Jurkat, Clone E6-1 (cell line): Measurements from ENCODE around the gene RGMB.

ENCODE experiments used
- DNase-seq: peaks from one replicate; pipeline ENCODE4 v3.0.0-alpha.2; 2011; ENCODE audit warnings: low read depth, low spot score
- H3K4me3 ChIP-seq: 2 replicates; pipeline ENCODE4 v1.5.1; 2011; ENCODE audit warnings: mild to moderate bottlenecking, low read length, control low read depth, moderate library complexity

RGMB gene

DNA sequence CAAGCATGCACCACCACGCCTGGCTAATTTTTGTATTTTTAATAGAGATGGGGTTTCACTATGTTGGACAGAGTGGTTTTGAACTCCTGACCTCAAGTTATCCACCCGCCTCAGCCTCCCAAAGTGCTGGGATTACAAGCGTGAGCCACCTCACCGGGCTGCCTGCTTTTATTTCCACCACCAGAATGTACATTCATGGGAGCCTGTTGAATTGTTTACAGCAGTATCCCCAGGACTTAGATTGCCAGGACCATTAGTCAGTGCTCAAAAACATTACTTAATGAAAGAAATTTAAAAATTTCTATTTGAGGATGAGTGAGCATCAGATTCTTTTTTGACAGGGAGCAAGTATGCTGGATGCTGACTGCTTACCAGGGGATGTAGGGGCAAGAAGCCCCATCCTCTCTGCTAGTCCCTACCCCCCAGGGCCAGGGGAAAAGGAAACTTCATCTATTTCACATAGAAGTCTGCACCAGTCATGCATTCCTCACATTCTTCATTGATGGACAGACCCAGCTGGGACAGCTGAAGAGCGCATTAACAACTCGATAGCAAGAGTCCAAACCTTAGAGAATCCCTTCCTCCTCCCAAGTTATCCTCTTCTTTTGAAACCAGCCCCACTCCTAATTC, 10.3 kb upstream of the RGMB start:
- H3K4me3 ChIP-seq = no peak overlapping the region
- no peak for DNase-seq

DNA sequence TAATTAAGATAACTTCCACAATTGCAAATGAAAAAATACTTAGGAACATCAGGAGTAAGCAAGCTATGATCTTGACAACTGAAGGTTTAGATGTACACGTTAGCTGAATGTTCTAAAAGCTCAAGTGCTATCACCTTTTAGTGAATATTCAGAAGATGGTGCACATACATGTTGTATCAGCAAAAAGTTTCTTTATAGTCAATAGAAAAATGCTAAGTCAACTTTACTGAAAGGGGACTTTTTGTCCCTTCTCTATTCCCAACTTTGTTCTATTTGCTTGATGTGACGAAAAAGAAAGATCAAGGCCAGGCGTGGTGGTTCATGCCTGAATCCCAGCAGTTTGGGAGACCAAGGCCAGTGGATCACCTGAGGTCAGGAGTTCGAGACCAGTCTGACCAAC, 7.6 kb upstream of the RGMB start:
- H3K4me3 ChIP-seq = no peak overlapping the region
- no peak for DNase-seq

DNA sequence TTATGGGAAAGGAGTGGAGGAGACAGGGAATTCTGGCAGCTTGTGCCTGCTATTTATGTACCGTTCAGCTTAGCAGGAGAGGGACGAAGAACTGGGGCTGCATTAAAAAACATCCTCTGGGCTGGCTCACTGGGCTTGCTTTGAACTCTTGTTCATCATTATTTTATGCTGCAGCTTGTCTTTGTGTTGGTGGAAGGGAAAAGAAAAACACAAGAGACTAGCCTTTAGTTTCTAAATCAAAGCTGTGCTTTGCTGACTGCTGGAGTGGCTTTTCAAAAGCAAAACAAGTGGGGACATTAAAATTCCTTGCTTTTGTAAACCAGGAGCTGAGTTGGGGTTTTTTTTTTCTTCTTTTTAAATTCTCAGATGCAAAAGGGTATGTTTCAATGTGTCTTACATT, 5.9 kb upstream of the RGMB start:
- no peak overlapping the region for H3K4me3 ChIP-seq
- no peak for DNase-seq

DNA sequence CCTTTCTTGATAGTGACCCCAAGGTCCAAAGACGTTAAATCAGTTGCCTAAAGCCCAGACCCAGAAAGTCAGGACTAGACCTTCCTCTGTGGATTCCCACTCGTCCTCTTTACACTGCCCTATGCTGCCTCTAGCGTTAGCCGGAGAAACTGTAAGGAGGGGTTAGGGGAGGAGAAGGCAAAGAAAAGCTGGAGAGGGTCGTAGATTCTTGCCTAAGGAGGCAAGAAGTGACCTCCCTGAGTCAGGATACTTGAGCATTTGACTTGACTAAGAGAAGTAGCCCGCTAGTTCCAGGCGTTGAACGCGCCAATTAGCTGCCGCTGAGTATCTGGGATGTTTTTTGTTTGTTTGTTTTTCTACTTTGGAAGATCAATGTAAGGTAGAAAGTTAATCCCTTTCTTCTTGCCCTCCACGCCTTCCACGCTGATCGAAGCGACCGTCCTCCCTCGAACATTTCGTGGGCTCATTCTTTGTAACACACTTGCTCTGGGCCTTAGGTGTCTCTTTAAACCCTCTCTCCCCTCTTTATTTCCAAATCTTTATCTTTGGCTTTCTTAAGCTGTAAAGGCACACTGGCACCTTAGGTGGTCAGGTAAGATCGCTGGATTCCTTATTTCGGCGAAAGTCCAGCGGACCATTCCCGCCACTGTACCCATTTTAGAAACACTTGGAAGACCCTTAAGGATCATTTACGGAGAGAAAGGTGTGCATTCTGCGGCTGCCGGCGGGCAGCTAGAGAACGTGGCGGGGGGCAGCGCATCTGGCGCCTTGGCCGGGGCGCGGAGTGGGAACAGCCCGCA, 5.1 kb upstream of the RGMB start:
- peak; percentile 51 for DNase-seq
- peak overlapping the region; percentile 73 for H3K4me3 ChIP-seq

DNA sequence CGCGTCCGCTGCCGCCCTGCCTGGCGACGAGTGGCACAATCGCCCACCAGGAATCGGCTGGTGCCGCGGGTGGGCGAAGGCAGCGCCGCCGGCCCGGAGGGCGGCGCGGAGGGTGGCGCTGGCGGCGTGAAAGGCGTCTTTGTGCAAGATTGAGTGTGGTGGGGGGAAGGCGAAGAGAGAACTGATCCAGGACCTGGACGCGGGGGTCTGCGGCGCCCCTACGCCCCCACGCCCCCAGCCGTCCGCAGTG, 4.6 kb upstream of the RGMB start:
- H3K4me3 ChIP-seq = peak overlapping the region; percentile 73
- DNase-seq = no peak

DNA sequence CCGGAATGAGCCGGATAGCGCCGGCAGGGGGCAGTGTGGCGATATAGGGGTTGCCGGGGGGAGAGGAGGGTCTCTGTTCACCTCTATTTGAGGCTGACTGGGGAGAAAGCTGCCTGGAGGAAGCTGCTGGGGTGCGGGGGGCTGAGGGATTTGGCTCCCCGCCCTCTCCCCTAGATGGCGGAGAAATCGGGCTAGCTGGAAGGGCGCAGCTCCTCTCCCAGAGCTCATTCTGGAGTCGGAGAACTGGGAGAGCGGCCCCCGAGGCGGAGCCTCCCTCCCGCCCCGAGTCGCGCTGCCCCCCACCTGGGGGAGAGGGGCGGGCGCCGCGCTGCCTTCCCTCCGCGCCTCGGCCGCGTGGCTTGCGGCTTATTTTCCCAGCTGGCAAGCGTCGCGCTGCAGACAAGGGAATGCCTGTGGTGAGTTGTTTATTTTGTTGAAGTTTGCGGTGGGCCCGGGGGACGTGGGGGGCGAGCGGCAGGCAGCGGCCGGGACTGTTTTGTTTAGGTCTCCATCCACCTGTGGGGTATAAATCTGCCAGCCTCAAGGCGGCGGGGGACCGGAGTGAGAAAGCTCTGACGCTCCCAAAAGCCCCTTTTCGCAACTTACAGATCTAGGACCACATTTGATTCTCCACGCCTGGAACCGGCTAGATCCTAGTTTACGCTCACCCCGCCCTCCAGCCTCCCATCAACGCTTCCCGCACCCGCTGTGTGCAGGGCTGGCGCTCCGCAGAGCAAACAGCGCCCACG, 4.1 kb upstream of the RGMB start:
- peak overlapping the region; percentile 73 for H3K4me3 ChIP-seq
- DNase-seq = peak; percentile 47

DNA sequence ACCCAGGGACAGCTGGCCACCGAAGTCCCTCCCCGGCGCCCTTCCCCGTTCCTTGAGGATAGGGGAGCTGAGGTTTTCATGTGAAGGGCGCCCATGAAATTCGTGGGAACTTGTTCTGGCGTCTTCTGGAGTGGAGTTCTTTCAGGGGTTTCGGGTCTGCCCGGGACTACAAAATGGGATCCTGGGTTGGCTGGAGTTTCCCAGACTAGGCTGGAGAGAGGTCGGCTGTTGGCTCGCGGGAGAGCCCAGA, 3.6 kb upstream of the RGMB start:
- peak overlapping the region; percentile 73 for H3K4me3 ChIP-seq
- no peak for DNase-seq

DNA sequence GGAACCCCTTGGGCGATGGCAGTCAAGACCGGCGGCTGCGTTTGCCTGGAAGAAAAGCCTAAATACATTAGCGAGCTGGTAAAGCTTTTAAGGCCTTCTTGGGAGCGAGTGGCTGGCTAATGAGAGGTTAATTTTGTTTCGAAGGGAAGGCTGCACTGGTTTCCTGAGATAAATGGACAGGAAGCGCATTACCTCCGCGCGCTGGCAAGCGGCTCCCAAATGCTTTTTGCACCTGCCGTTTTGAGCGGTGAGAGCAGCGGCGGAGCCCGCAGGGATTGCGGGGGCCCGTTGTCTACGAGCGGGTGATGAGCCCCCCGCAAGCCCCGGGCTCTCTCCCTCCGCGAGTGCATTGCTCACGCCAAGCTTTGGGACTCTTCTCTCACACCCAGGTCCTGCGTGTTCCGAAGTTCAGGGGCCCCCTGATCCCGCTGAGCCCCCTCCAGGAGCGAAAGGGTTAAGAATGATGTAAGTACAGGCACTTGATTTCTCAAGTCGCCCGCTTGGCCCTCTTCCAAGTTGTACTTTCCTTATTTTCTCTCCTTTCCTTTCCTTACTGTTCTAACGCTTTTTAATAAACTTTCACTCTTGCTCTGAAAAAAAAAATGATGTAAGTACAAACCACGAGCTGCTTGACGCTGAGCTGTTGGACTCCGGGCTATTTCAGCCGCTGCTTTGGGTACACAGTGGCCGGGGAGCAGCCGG, 3.1 kb upstream of the RGMB start:
- DNase-seq = peak; percentile 47
- H3K4me3 ChIP-seq = peak overlapping the region; percentile 73

DNA sequence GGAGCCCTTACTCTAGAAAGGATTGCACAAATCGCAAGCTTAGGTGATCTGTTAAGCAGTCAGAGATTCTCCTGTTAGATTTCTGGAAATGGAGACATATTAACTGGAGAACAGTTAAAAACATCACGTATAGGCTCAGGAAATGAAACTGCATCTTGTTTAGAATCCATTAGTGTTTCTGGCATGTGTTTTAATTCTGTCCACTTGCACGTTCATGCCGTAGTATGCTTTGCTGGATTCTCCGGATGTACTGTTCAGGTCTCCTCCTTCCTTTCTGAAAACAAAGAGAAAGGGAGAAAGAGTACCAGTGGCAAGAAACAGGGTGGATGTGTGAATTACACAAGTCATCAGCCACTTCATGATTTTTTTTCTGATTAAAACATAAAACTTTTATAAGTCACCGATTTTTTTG, 2.5 kb upstream of the RGMB start:
- peak overlapping the region; percentile 73 for H3K4me3 ChIP-seq
- peak; percentile 42 for DNase-seq

DNA sequence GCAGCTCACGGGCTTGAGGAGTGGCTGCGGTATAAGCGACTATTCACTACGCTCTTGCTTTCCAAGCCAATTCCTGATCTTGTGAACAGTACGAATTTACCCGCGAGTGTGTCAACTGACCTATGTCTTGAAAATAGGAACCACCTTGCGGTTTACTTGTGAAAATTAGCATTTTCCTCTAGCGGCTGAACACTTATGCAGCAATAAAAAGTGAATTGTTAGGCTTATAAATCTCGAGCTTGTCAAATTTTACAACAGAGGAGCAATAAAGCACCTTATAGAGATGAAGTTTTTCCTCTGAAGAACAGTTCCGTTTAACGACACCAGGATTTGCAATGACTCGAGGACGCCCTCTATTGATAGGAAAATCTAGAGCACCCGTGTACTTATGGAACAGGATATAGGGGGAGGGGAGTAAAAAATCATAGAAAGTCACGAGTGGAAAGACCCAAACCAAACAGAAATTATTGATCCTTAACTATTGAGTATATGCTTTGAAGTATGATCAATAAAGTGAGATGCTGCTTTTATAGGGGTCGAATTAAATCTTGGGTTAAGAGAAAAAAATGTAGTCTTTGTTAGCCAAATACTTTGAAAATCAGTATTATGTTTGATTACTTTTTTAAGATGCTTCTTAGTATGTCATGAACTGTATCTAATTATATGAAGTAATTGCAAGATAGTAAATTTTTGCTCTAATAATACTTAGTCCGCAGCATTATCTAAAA, 1.9 kb upstream of the RGMB start:
- peak; percentile 92 for DNase-seq
- H3K4me3 ChIP-seq = peak overlapping the region; percentile 73

DNA sequence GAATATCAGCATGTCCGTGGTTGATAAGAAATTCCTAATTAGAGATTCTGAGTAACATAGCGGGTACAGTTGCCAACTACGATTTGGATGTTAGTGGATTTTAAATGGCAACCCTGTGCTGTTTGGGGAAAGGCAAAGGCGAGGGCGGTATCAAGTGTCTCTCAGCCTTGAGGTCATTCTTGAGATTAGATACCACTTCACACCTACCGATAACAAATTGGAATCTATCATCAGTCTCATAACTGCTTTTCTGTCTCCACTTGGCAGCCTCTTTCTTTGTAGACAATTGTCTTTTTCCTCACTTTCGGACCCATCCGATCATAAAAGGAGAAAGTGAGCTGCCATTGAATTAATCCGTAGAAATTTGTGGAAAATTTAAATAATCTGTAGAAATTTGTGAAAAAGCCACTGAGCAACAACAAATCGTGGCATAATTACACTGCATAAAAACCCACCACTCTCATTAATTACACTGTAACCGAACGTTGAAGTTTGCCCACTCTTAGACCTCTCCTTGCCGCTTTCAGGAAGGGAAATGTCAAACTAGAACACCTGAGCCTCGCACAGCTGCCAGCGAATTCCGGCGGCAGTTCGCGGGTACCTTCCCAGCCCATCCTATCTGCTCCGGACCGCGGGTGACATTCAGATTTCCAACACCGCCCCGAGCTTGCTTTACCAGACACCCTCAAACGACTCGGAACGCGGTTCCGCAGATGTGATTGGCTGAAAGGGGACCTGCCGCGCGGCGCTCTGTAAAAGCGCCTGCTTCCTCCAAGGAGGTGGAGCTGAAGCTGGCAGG, 849 bp upstream of the RGMB start:
- DNase-seq = peak; percentile 86
- peak overlapping the region; percentile 52 for H3K4me3 ChIP-seq

DNA sequence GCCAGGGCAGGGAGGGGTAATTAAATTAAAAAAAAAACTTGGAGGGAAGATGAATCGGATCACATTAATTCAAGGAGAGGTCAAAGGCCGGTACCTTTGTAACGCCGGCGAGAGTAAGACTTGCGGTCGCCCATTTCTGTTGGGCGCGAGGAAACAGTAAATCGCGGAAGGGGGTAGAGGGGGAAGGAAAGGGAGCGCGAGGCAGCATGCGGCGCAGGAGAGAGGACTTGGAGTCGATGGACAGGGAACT, 324 bp upstream of the RGMB start:
- DNase-seq = no peak
- peak overlapping the region; percentile 52 for H3K4me3 ChIP-seq

DNA sequence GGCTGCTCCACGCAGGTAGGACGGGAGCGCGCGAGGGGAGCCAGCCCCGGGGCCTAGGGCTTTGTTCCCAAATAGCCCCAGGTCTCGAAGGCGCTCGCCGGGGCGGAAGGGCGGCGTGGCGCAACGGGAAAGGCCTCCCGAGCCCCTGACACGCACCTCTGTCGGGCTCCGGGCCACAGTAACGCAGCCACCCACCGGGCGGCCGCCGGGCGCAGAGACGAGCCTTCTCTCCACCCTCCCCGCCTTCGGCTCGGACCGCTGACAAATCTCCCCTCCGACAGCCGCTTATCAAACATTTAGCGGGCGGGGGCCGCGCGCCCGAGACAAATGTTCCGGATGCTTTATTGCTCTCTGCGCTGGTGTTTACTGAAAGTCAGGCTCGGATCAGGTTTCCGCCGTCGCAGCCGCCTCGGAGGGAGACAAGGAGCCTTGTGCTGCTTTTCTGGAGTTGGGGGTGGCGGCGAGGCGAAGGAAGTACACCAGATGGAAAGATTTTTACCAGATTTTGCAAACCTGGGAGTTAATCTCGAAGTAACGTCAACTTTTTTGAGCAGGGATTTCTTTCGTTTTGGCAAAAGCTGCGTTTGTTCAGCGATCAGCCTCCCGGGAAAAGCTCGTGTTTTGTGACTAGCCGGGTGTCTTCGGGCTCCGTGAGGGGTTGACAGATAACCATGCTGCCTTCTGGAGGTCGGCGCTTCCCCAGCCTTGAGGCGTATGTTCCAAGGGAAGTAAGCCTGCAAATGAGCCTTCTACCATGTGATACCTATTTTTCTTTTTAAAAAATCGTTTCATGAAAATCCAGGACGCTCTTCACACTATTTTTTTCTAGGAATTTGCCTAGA, 950 bp downstream of the RGMB start:
- DNase-seq = peak; percentile 39

DNA sequence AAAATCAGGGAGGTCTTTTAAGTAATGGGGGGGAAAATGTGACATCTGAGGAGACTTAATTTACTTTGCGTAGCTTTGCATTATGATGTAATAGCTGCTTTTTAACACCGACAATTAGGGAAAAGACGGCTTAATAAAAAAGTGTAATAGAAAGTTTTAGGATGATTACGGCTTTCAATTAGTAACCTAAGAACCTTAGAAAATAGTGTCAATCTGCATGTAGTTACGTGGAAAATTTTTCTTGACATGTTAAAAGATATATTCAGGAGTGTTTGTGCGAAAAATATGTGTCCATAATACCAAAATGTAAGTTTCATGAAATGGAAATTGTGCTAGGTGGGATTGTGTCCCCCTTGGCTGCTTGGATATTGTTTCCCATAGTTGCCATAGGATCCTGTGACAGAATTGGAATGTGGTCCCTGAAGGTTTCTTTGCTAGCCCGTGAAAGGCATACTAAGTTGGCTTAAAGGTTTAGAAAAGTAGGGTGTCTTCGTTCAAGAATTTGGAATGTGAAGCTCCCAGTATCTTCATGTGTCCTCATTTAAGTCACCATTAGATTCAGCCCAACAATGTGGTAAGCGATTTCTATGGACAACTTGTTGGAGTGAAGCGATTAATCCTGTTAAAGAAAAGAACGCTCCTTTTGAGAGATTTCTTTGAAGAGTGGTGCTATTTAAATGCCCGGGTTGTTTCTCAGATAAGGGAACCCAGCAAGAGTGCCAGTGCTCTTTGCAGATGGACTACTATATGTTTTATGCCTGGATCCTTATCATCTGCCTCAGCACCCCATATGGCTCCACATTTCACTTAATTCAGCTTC, 2.0 kb downstream of the RGMB start:
- H3K4me3 ChIP-seq = peak overlapping the region; percentile 52; the same call in 1 of the 2 replicates
- no peak for DNase-seq

More for the DNA sequence above, 950 bp downstream of the RGMB start:
- H3K4me3 ChIP-seq = peak overlapping the region; percentile 52

DNA sequence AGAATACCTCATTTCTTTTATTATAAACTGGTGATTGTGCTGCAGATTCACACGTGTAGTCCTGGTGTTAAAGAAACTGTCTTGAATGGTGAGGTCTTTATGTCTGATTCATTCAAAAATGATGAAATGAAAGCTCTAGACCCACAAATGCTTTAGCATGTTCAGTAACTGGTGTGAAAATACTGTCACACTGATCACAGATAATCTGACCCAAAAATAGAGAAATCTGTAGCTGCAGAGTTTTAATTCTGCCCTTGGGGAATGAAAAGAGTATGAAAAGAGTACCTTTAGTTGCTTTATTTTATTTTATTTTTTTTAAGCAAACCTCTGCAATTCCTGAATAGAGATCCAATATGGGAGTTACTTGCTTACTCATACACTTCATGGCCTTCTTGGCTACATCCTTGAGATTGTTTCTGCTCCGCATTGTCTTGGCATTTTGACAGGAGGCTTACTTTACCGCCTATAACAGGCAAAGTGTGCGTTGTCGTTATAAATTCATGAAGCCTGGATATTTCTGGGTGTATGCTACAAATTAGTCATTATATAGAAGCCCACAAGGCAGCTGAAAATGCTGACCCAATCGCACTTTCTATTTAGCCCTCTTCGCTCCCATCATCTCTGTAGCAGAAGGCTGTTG, 2.7 kb downstream of the RGMB start:
- H3K4me3 ChIP-seq = no peak overlapping the region
- no peak for DNase-seq

DNA sequence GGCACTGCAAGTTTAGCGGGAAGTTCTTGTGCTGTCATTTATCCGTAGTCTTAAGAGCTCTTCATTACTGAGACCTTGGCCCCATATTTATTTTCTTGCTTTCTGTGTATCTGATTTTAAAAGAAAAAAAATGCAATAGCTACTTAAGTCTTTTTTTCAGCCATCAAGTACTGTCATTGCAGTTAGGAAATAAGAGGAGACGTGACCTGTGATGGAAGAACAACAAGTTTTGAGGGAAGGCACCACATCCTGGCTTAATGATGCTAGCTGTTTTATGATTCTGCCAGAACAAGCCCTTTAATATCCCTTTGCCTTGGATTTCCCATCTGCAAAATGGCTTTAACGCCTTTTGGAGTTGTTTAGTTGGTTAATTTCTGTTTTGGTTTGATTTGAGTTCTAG, 3.8 kb downstream of the RGMB start:
- peak; percentile 33 for DNase-seq
- no peak overlapping the region for H3K4me3 ChIP-seq
